Right forelimb (tissue), 1 donor: ENCODE data around the gene TMEM183A.

ENCODE experiments used
- DNase-seq: peaks from one replicate; pipeline ENCODE4 v3.0.0-alpha.2; 2018

Gene TMEM183A

DNA sequence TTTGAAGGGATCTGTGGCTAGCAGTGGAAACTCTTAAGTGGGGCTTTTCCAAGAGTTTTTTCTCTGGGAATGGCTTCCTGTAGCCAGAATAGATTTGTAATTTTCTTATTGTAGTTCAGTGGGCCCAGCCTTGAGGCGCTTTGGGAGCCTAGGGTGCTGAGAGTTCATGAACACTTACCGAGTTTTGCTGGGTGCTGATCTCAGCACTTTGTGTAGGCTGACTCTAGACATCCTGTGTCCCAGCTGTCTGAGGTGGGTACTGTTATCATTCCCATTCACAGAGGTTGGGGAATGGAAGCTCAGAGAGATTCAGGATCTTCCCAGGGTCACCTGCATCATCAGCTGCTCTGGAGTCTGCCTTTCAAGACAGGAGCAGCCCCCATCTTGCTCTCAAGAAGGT lies 26.1 kb downstream of the TMEM183A start:
- DNase-seq: no peak

DNA sequence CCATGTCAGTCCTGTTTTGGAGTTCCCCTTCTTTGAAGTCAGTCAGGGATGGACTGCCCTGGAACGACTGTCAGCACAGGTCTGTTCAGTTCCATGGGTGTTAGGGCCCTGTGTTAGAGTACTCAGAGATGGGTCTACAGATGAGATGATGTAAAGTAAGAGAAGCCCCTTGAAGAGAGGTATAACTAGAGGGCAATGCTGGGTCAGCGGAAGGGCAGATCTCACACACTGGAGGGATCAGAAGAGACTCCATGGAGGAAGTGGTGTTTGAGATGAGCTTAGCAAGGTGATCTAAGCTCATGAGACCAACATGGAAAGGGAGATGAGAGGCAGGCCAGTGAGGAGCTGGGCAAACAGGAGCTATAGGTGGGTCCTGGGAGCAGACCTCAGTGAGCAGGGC lies 26.7 kb downstream of the TMEM183A start:
- DNase-seq: no peak

DNA sequence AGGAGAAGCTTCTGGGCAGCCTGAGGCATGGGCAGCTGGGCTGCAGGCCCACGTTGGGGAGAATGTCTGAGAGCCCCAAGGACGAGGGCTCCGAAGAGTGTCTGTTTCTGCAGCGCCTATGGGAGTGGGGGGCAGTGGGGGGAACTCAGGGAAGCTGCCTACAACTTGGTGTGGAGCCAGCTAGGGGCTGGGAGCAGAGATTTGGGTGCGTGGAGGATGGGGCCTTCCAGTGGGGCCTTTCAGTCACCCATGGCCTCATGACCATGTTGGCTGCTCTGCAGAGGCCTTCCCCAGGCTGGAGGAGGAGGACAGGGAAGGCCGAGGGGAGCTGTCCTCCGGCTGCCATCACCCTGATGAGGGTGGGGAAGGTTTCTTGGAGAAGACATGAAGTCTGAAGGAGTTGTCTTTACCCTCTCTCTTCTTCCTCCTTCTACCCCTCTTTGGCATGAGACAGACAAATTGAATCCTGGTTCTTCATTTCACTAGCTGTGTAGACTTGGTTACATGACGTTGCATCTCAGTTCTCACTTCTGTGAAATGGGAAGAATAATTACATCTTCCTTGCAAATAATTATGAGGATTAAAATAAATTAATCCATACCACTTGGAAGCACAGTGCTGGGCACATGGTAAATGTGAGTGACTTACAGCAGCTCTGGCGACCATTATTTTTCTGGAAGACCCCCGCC lies 27.4 kb downstream of the TMEM183A start:
- no peak for DNase-seq

DNA sequence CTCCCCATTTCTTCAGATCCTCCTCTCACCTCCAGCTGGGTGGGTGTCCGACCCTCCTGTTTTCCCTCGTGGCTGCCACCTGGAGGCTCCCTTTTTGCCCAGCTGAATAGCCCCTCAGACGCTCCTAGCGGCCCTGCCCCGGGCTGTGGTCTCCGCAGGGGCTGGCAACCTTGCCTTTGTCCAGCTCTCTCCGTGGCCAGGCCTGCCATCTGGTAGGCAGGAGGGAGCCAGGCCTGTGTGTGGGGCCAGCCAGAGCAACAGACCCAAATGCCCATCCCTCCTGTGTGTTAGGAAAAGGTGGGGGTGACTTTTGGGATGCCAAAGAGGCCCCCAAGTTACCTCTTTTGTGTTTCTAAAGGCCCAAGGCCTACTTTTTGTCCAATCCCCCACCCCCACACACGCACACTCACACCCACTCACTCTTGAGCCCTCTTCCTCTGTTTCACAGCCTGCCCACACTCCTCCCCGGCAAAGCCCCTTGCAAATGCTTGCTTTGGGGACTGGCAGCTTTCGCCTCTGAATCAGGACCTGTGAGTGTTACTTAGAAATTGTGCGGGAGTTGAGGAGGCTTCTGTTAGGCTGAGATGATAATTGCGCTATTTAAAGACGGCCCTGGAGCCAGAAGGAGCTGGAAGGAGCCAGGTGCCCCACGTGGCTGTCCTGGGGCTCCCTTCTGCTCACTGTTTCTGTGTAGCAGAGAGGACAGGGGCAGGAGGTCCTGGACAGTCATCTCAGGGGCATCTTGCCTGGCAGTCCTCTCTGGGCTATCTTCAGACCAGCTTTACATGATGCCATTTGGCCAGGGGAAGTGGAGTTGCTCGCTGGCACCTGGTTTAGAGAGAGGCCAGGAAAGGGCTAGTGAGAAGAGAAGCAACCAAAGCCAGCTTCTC lies 28.2 kb downstream of the TMEM183A start:
- DNase-seq: no peak

GRCh38 chr1:203036135-203036534 lies 29.0 kb downstream of the TMEM183A start:
- DNase-seq: no peak

- peak; percentile 47 for DNase-seq
Measured at GRCh38 chr1:203036537-203036936, 29.4 kb downstream of the TMEM183A start.

DNA sequence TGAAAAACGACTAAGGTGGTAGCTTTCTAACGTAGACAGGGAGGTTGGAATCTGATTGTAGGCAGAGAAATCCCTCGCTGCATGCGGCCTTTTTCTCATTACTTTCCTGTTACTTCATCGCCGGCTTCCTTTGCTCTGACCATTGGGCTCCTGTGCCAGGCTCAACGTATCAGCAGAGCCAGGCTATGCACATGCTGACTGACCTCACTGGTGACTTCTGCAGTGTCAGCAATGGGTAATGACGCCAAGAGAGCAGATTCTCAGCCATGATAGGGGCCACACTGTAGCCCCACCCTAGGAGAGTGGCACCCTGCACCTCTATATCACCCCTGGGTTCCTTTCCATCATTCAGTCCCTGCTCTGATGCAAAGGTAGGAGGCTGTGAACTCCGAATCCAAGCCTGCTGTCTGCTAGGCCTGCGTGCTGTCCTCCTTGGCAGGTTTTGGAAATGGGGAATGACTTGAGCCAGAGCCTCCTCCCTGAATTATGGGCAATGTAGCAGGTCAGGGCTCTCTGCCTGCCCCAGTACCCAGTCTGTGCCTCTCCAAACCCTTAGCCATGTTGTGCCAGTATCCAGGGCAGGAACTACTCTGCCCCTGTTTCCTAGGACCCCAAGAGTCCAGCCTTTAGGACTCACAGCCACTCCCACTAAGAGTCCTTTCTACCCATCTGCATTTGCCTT lies 30.5 kb downstream of the TMEM183A start:
- DNase-seq: no peak

- DNase-seq: peak; percentile 75
Measured at GRCh38 chr1:203038217-203038741, 31.1 kb downstream of the TMEM183A start.

- peak; percentile 77 for DNase-seq
Measured at GRCh38 chr1:203038891-203039608, 31.9 kb downstream of the TMEM183A start.

DNA sequence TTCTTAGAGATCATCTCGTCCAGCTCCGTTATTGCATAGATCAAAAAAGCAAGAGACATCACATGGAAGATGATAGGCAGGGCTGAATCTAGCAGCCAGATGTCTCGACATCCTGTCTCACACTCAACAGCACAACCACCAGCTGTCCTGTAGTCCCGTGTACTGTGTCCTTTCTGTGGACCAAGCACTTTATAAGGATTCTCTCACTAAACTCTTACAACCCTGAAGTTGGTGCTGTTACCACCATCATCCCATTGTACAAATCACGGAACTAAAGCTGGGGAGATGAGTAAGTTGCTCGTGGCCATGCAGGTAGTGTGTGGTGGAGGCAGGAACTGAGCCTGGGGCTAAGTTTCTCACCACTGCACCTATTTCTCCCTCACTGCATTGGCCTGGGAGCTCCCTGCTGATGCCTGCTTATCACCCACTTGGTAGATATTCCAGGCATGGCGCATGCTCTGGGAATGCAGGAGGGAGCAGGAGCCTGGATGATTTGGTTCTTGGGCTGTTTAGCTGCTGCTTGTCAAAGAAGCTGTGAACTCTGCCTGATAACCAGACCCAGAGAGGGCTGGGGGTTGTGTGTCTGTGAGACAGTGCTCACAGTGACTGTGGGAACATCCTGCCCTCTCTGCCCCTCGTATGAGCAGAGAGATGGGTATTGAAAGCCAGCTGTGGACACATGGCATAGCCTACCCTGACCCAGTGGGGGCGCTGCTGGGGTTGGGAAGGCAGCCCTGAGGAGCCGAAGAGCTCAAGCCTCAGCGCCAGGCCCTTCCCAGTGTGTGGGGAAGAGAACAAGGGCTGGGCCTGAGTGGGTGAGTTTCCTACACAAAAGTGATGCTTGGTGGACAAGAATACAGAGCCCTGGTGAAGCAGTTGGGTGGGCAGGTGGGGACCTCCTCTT lies 32.7 kb downstream of the TMEM183A start:
- DNase-seq: no peak

DNA sequence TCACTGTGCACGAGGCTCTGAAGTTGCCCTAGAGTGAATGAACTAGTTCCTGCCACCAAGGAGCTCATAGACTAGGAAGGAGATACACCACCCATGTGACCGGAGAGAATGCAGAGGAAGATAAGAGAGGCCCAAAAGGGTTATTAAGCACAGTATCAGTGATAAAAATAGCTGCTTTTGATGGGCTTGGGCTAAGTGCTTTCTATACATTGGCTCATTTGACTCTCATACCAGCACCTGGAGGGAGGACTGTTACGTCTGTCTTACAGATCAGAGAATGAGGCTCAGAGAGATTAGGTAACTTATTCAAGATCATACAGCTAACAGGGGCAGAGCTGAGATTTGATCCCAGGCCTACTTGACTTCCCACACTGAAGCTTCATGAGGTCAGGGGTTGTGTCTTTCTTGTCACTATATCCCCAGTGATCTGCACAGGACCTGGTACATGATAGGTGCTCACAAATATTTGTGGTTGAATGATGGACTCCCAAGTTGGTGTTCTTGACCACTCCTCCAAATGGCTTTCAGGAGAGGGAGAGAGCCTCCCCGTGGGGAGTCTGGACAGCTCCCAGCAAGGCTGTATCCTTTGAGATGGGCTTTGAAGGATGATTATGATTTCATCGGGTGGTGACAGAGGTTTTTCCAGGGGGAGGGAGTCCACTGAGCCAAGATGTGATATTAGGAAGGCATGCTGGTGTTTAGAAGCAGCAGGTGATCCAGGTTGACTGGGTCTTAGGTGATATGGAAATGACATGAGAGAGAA lies 33.5 kb downstream of the TMEM183A start:
- DNase-seq: no peak

DNA sequence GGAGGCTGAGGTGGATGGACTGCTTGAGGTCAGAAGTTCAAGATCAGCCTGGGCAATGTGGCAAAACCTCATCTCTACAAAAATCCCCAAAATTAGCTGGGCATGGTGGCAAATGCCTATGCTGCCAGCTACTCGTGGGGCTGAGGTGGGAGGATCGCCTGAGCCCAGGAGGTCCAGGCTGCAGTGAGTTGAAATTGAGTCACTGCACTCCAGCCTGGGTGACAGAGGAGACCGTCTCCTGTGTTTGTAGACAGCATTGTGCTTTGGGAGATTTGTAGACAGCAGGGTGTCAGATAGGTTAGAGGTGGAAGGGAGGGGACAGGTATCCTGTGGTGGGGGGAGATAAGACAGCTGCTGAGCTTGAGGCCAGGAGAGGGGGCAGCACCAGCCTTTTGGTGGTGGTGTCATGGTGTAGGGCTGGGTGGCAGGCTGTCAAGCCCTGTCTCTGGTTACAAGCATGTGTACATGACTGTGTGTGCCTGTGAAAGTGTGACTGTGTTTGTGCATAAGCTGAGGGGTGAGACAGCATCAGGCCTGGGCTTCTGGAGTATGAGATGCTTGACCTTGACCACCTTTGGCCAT lies 34.3 kb downstream of the TMEM183A start:
- no peak for DNase-seq

DNA sequence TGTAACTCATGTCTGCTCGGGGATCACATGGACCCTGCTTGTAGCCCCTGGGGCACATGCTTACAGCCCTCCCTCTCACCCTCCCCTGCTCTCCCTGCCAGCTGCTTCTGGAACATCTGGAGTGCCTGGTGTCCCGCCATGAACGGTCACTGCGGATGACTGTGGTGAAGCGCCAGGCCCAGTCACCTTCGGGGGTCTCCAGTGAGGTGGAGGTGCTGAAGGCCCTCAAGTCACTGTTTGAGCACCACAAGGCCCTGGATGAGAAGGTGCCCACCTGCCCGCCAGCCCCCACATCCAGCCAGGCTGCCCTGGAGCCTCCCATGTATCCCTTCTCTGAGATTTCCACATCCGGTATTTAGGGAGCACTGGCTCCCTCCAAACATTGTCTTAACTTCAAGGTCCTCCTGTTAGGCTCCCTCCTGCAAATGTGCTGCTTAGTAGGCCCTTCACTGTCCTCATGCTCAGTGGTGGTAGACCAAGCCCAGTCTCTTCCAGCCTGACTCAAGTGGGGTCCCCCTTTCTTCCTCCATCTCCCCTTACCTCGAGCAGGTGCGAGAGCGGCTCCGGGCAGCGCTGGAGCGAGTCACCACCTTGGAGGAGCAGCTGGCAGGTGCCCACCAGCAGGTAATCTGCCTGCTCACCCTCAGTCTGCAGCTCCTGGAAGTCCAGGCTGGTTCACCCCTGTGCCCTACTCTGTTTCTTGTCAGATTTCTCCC lies 36.8 kb downstream of the TMEM183A start:
- DNase-seq: no peak

DNA sequence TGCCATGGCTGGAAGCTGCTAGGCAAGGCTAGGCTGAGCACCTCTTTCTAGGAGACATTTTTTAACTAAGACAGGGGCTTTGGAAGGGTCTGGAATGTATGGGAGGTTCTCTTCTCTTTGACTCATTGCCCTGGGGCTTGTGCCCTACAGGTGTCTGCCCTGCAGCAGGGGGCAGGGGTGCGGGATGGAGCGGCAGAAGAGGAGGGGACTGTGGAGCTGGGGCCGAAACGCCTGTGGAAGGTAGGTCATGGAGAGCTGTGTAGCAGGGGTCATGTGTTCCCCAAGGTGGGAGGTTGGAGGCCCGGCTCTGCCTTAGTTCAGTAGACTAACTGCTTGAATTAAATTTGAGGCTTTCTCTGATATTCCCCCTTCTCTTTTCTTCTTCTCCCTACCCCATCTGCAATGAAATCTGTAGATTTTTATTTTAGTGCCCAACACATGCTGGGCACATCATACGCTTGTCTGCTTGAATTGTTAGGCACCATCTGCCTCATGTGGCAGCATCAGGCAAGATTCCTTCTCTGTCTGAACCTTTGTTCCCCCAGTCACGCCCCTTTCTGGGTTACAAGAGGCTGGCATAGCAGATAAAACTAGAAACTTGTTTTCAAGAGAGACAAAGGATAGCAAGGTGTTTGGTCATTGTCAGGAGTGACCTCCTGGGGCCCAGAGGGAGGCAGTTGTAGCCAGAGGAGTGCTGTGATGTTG lies 37.5 kb downstream of the TMEM183A start:
- no peak for DNase-seq

- DNase-seq: no peak
Measured at GRCh38 chr1:203045336-203045735, 38.2 kb downstream of the TMEM183A start.

DNA sequence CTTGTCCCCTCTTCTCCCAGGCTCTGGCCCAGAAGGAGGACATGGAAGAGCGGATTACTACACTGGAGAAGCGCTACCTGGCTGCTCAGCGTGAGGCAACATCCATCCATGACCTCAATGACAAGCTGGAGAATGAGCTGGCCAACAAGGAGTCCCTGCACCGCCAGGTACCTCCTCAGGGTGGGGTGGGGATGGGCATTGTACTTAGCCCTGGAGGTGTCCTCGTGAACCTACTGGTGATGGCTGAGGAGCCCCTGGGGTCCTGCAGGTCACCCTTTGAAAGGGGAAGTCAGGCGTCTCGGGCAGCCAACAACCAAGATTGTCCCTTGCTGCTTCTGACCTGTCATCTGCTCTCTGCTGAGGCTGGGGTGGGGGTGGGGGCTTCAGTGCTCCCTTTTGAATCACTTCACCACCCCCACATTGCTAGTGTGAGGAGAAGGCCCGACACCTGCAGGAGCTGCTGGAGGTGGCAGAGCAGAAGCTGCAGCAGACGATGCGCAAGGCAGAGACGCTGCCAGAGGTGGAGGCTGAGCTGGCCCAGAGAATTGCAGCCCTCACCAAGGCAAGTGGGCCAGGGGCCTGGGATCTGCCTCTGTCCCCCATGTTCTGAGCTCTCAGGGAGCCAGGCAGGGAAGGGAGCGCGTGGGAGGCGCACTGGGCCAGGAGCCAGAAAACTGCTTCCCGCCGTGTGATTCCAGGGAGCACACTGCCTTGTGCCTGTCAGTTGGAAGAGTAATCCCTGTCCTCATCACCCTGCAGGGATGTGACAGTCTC lies 38.8 kb downstream of the TMEM183A start:
- DNase-seq: no peak

- DNase-seq: no peak
Measured at GRCh38 chr1:203046984-203047630, 39.9 kb downstream of the TMEM183A start.

- no peak for DNase-seq
Measured at GRCh38 chr1:203048086-203048485, 40.9 kb downstream of the TMEM183A start.
